Measurements from ENCODE around the gene GORASP1.

Gene GORASP1

DNA sequence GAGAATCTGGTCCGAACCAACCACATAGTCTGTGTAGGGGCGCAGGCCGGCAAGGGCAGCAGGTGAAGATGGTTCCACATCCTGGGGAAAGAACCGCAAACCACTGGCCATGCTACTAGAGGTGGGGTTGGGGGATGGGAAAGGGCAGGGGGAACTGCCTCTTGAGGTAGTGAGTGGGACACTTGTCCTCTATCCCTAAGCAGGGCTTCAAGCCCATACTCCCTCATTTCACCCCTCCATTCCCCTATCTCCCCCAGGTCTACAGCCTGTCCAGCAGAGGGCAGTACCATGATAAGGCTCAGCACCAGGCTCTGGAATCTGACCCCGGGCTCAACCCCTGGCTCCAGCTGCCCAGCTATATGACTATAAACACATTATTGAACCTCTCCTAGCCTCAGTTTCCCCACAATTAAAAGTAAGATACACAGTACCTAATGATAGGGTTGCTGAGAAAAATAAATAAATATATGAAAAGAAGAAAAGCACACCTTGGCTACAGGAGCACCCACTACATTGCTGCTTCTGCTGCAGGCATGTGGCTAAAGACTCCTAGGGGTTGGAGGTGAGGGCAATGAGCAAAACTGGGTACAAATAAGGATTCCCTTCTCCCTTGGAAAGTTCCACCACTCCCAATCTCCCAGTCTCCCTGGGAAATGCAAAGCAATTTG lies 6.3 kb downstream of the GORASP1 start:
- DNase-seq: no peak

DNA sequence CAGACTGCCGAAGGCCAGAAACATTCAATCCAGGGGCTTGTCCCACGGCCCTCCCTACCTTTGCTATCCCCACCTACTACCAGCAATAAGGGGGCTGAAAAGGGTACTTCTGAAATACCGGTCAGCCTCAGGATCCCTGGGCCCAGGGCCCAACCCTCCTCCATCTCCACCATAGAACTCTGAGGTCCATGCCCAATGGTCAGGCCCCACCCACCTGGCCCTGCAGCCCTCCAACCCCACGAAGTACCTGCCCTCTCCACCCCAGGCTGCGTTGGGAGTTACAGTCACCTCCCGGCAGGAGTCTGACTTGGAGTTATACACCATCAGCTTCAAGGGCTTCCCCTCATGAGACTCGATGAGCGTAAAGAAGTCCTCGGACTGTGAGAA lies 6.9 kb downstream of the GORASP1 start:
- no peak for DNase-seq

DNA sequence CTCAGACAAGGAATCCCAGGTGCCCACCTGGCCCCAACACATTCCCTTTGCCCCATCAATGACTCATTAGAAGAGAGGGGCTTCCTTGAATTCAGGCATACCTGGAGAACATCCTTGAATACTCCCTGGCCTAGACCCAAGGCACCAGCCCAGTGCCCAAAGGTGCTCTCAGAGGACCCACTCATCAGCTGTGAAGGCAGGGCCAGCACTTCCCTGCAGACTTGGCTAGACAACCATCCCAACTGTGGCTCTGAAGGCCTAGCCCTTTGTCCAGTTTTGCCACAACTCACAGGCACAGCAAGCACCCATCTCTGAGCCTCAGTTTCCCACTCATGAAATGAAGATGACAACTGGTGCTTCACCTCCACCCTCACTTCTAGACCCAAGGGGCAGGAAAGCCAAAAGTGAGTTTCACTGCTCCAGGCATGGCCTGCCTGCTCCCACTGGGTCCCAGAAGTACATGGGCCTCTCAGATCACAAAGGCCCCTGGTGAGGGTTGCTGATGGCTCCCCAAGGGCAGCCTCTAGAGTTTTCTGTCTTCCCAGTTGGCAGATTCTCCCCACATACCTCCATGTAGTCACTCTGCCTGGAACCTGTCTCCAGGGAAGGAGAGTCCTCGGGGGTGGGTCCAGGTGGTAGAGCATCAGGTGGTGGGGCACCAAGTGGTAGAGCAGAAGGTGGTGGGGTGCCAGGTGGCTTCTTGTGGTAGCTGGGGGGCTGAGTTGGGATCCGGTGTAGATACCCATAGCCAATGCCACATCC lies 7.5 kb downstream of the GORASP1 start:
- DNase-seq: no peak

DNA sequence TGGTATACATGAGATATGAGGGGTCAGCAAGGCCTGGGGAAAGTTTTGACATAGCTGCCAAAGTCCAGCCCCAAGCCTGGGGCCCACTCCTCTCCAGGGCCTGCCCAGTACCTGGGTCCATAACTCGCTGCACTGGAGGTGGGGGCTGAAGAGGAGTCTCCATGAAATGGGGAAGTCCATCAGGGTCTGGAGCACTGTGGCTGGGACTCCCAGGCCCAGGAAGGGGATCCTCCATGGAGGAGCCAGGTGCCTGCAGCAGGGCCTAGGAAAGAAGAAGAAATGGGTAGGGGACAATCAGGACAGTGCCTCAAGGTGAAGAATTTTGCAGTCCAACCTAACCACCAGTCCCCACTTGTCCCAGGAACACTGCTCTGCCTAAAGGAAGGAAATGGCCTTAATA lies 8.2 kb downstream of the GORASP1 start:
- DNase-seq: no peak

DNA sequence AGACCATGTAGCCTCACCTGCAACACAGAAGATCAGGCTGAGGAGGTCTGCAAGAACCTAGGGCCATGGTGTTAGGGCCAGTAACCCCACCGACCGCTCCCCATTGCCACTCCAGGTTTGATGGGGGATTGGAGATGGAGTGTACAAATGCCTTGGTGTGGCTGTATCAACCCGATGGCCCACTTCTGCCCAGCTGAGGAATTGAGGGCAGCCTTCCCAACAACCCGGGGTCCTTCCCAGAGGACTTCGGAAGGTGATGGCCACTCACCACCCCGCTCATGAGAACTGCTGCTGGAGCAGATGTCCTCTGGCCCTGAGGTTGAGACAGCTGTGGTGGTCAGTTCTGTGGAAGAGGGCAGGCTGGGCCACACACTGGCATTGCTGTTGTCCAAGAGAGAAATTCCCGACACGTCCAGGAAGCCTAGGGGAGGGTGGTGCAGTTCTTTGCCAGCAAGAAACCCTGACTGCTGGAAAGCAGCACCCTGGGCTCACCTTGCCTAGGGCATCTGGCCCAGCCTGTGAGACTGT lies 8.9 kb downstream of the GORASP1 start:
- no peak for DNase-seq

DNA sequence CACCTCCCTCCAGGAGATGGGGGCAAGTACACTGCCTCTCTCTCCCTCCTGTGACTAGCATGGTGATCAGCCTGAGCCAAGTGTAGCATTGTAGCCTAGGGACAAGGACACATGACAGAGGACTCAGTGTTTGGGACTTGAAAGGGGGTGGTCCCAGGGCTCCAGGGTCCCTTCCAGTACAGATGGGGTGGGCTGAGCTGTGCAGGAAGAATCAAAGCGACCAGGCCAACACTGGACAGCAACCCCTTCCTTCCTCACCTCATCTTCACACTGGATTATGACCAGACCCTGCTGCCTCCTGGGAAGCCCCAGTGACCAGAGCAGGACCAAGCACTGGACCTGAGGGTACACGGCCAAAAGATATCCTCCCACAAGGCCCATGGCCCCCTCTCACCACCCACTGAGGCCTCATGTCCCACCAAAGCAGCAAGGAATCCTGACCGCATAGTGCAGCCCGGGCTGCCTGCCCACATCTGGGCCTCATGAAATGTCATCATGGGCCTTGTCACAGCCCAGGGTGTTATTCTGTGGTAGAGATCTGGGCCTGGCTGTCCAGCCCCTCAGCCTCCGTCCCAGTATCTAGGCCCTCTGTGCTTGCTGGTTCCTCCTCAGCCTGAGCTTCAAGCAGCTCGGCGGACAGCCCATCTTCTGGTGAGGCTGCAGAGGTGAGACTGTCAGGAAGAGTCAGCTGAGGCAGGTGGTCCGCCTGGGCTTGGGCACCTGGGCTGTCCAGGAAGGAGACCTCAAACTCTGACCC lies 9.5 kb downstream of the GORASP1 start:
- no peak for DNase-seq

DNA sequence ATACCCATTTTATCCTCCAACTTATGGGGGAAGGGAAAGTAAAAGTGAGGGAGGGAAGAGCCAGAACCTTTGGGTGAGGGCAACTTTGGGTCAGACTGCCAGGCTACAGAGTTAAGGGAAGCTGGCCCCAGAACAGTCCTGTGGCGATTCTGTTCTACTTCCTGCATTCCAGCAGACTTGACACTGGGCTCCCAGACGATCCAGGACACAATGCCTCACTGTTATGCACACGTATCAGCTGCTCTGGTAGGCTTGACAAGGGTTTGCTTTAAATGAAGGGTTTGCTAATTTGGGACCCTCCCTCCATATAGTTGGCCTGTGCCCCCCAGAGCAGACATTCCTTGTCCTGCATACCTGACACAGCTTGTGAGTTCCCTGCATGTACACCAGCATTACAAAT lies 10.7 kb downstream of the GORASP1 start:
- no peak for DNase-seq

DNA sequence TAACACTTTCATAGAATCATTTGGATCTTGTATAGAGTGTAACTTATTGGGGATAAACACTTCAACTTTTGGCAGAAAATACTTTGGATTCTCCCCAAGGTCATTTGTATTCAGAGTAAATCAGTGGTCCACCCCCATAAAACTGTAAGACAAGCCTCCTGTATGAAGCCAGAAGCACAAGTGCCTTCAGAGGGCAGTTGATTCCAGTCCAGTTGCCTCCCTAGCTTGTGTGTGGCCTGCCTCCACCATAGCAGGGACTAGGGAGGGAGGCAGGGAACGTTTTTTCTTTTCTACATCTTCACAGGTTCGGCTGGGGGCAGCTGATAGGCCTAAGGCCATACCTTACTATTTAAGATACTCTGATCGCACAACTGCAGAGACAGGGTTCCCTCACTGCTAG lies 11.6 kb downstream of the GORASP1 start:
- DNase-seq: no peak

DNA sequence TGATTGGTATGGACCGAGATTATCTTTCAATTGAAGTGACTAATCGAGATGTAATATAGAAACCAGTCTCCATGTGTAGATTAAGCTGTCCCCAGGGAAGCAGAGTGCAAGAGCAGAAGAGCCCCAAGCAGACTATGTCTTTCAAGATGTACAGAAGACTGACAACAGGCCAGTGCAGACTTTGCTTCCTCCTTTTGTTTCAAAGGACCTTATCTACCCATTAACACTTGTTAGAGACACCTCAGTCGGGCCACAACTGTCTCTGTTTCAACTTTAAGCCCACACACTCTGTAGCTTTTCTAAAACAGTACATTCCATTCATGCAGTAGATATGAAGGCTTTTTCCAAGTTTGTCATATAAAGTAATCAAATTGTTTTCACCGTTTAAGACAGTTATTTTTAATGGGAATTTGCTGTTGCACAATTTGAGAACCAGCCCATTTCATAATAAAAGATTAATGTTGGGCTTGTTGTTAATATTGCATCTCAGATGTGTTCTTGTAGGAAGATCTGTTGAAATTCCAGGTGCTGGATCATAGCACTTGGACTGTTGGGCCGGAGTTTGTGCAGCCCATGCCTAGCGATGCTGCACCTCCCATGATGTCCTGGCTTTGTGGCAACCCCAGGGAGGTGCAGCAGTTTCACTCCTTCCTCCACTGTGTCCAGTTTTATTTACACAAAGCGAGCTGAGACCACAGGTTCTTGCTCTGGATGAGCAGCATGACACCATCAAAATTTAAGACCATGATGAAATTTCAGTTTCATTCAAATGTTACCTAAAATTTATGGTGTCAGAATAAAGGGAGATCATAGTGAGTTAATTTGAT lies 12.4 kb downstream of the GORASP1 start:
- DNase-seq: no peak

DNA sequence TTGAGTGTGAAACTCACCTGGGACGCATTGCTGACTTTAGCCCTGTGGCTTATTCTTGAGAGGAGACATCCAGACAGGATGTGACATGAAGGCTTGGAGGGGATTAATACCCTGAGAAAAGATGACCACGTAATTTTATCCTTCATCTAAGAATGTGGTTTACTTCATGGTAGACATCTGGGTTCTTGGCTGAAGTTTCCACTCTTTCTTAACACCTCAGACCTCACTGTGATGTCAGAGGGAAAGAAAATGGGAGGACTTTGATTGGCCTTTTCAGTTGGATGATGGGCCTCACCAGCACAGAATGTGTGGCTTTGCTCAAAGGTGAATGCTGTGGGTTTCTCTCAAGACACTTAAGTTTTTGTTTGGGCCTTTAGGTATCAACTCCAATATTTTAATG lies 16.5 kb downstream of the GORASP1 start:
- DNase-seq: no peak

DNA sequence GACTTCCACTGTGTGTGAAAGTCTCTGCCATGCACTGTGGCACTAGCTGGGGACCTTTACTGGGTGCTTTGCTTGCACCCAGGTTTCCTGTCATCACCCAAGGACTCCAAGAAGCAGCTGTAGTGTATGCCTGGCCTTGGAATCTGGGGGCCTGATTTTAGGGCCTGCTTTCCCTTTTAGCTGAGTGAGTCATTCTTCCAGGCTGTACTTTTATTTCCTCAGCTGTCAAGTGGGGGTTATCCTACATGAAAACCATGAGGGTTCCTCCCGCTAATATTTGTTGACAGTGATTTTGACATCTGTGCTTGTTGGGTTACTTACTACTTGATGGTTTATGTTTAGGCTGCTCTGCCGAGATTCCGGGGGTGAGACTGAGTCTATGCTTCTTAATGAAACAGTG lies 18.5 kb downstream of the GORASP1 start:
- no peak for DNase-seq

DNA sequence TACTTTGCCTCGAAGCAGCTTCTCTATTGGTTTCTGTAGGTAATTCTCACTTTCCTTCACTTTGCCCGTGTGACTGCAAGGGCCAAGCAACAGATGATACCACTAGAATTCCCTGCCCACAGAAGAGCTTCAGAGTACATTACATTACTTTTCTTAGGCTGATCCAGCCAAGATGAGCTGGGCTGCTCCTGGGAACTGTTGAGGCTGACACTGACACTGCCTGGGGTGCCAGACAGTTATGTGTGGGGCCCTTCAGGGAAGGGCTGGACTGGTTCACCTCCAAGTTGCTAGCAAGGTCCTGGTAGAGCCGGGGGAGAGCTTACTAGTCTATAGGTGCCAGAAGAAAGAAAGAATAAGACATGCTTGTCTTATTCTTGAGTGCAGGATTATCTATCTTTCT lies 19.0 kb downstream of the GORASP1 start:
- no peak for DNase-seq

DNA sequence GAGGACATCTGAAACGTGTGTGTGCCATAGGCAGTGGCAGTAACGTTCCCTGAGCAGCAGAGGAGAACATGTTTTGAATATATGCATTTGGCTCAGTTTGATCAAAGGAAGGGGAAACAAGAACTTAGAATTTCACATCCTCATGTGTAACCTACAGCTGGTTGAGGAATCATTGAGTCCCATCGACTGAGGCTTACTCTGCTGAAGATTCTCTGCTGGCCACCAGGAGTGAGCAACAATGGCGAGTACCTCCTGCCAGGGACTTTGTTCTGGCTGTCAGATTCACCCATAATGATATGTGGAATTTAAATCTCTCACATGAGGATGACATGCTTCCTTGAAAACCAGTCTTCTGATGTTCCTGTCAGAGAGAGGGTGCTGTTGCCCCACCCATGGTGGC lies 21.3 kb downstream of the GORASP1 start:
- DNase-seq: no peak

DNA sequence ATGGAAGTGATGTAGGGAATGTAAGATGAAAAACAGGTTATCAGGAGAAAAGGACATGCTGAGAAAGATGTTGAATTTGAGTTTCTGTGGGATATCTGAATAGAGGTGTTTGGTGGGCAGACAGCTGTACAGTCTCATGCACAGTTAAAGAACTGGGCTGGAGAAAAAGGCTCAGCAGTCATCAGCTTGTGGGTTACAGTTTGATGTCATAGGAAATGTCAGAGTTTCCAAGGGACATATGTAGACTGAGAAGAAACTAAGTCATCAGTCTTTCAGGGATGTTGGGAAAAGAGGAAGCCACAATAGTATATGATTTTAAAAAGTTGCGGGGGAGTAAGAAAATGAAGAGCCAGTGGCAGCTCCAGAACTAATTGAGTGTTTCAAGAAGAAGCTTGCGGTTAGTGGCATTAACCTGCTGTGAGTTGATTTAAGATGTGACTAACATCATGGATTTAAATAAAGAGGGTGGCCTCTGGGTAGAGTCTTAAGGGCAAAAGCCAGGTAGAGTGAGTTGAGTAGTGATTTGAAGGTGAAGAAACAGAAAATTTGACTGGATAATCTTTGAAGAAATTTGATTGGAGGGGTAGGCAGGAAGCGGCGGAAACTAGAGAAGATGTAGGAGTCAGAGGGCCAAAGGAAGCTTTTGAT lies 24.6 kb downstream of the GORASP1 start:
- DNase-seq: no peak

DNA sequence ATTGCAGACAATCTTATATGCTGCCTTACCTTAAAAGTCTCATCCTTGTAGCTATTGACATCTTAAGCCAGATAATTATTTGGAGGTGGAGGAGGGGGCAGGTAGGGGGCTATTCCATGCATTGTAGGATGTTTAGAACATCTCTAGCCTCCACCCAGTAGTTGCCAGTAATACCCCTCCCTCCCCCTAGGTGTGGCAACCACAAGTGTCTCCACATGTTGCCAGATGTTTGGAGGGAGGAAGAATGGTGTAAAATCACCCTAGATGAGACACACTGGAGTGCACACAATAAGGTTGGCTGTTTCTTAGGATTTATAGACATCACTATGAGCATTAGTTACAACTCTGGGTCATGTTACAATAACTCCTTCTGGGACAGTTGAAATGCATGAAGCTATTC lies 27.4 kb downstream of the GORASP1 start:
- no peak for DNase-seq

DNA sequence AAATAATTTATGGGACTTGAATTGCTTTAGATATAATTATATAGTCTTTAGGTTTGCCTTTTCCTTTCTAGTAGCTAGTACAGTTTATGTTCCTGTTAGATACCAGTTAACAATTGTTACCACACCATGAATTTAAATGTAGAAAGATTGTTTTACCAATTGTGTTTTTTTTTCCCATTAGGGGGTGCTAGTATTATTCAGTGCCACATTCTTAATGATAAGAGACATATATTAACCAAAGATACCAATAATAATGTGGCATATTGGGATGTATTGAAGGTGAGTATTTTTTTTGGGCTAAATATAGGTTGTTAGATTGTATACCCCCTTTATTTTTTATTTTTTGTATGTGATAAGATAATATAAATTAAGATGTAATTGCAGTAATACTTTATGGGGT lies 27.9 kb downstream of the GORASP1 start:
- no peak for DNase-seq

DNA sequence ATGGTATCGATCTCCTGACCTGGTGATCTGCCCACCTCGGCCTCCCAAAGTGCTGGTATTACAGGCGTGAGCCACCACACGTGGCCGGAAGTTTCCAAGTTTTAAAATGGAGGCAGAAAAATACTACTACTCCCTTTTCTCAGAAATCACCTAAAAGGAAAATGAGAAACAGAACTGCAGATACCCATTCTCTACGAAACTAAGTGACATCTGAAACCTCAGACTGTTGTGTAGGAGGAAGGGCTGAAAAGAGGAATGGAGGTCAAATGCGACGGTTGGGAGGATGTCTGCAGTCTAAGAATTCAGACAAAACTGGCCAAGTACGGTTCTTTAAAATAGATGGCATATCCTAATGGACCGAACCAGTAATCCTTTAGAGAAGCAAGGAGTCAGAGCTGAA lies 31.5 kb downstream of the GORASP1 start:
- DNase-seq: no peak

DNA sequence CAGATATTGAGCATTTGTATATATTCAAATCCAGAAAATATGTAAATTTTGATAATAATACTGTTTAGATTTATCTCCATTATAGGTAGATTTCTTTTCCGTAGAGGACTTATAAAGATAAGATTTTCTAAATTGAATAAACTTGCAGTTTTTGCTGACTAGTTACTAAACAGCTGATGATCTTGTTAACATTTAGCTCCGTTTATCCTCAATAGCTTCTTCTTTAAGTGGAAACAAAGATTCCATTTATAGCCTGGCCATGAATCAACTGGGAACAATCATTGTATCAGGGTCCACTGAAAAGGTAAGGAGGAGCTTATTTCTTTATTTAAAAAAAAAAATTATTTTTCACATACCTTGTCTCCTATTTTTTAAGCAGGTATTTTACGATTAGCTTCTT lies 38.9 kb downstream of the GORASP1 start:
- no peak for DNase-seq

DNA sequence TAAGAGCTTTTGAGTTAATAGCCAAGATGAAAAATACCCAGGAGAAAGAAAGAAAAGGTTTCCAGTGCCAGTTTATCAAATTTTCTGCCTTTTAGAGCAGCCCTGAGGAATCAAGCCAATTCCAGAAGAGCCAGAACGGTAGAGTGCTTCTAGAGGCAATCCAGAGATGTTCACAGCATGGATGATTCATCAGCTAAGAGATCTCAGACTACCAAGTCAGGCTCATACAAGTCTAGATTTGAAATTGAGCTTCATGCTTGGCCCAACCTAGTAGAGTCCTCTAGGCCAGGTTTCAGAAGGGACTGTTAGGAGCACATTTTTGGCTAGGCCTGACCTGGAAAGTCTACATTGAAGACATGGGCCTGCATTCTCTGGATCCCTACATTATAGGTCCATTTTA lies 40.1 kb downstream of the GORASP1 start:
- no peak for DNase-seq

DNA sequence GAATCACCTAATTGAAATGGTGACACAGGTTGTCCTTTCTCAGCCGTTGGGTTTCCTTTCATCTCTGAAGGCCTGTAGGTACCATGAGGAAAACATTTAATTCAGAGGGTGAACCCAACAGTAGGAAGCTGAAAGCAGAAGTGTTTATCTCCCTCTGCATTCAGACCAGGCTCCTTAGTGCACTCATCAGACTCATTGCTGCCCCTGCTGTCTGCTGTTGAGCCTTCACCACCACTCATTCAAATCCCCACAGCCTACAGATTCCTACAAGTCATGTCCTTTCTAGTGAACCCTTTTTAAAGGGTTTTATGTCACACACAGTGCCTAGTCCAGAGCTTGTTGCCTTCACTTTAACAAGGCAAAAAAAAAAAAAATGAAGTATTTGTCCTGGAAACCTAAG lies 42.2 kb downstream of the GORASP1 start:
- DNase-seq: no peak

DNA sequence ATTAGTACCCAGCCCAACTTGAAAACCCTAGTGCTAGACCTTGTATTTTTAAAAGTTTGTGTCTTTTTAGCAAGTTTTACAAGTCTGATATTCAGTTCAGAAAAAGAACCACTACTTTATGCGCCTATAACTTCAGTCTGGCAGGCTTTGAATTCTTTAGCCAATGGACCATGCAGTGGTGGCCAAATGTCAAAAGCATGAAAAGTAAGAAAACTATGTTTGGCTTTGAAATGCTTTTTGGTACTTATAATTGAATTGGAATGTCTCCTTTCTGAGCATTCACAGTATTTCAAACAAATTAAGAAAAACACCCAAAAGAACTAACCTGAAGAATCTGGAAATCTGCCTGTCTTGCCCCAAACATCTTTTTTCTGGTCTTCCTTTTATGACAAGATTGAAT lies 42.8 kb downstream of the GORASP1 start:
- no peak for DNase-seq

DNA sequence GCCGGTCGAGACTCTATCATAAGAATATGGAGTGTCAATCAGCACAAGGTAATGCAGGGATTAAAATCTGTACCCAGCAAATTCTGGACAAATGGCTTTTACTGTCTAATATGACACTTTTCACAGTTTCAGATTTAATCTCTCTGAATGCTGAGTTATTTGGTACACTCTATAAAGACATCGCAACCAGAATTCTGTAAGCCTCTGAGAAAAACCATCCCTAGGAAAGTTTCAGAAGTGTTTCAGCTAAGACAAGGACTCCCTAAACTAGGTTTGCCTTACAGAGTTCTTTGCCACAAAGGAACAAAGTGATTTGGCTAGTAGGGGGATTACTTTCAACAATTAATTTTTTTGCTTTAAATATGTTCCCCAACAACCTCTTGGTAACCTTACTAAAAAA lies 44.3 kb downstream of the GORASP1 start:
- DNase-seq: no peak

DNA sequence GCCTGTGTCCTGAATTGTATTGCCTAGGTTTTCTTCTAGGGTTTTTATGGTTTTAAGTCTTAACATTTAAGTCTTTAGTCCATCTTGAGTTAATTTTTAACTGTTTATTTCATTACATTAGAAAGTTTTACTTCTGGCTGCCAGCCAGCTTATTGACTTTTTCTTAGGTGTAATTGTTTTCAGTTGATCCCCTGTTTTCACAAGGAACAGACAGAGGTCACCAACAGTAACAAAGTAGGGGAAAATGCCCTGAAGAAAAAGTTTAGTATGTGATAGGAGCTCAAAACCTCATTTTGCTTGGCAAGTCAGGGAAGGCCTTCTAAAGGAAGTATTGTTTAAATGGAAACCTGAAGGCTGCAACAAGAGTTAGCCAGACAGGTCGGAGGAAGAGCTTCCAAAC lies 45.2 kb downstream of the GORASP1 start:
- no peak for DNase-seq

All from NCI-H1436 treated with DMSO at 0.1 percent for 48 hours (cell line).